ENCODE results near the gene CHAD. TPM values are rescaled to one million over a fixed set of nuclear protein-coding genes. Genes with fewer than 3 reads are reported as not detected.

The CHAD gene
- total RNA-seq, 2 experiments from 2014 or later = not detected

GRCh38 chr17:50458701-50459676 is 9.7 kb downstream of the CHAD start:
- TF ChIP-seq CTCF (IDR thresholded peaks at IDR 0.05) = no peak
- Mint-ChIP-seq H3K27ac (no peak overlapping the region), H3K27me3 (no peaks in the 10 kb centered on the region), H3K4me3 (no peak overlapping the region), H3K36me3 (ENCODE audit: low read depth) (no peaks in the 10 kb centered on the region), H3K9me3 (no peaks in the 10 kb centered on the region), H3K4me1 (ENCODE audit: low read depth) (no peaks in the 10 kb centered on the region)
- no peak overlapping the region for H3K4me3 ChIP-seq (ENCODE audit: low read length)
- ATAC-seq (ENCODE audit: poor library complexity) (no peak), DNase-seq (no peak)
- H3K27ac ChIP-seq (ENCODE audit: low read depth in 1 of 2, low read length in 2 of 2) = no peak overlapping the region
- no peaks in the 10 kb centered on the region for H3K36me3 ChIP-seq (ENCODE audit: insufficient read depth, low read length)
- H3K9me3 ChIP-seq (ENCODE audit: control insufficient read depth in 1 of 2, insufficient read depth in 1 of 2, low read length in 2 of 2) = no peaks in the 10 kb centered on the region
- H3K27me3 ChIP-seq (ENCODE audit: control insufficient read depth in 1 of 2, insufficient read depth in 2 of 2, low read length in 2 of 2) = no peaks in the 10 kb centered on the region
- intact Hi-C loops (cut with DNase I, micrococcal nuclease) = no loop called here
- CTCF ChIA-PET = interaction anchor here (1.1 kb wide), 1 partner anchor 20 kb away, joined by 3 read pairs; no protein-coding TSS in a partner anchor
- POLR2A ChIA-PET = no interaction called here
- H3K4me1 ChIP-seq (ENCODE audit: insufficient read depth, low read length) = no peaks in the 10 kb centered on the region

GRCh38 chr17:50458270-50458669 is 10.4 kb downstream of the CHAD start:
- intact Hi-C loops (cut with DNase I, micrococcal nuclease) = no loop called here
- ATAC-seq (ENCODE audit: poor library complexity) (no peak), DNase-seq (no peak)
- no peaks in the 10 kb centered on the region for H3K9me3 ChIP-seq (ENCODE audit: control insufficient read depth in 1 of 2, insufficient read depth in 1 of 2, low read length in 2 of 2)
- Mint-ChIP-seq H3K36me3 (ENCODE audit: low read depth) (no peaks in the 10 kb centered on the region), H3K4me3 (no peak overlapping the region), H3K27ac (no peak overlapping the region), H3K4me1 (ENCODE audit: low read depth) (no peaks in the 10 kb centered on the region), H3K27me3 (no peaks in the 10 kb centered on the region), H3K9me3 (no peaks in the 10 kb centered on the region)
- no peak overlapping the region for H3K4me3 ChIP-seq (ENCODE audit: low read length)
- TF ChIP-seq CTCF (IDR thresholded peaks at IDR 0.05) = no peak
- no peaks in the 10 kb centered on the region for H3K4me1 ChIP-seq (ENCODE audit: insufficient read depth, low read length)
- H3K27ac ChIP-seq (ENCODE audit: low read depth in 1 of 2, low read length in 2 of 2) = no peak overlapping the region
- CTCF ChIA-PET = interaction anchor here (1.1 kb wide), 1 partner anchor 21 kb away, joined by 3 read pairs; no protein-coding TSS in a partner anchor
- no peaks in the 10 kb centered on the region for H3K36me3 ChIP-seq (ENCODE audit: insufficient read depth, low read length)
- POLR2A ChIA-PET = no interaction called here
- no peaks in the 10 kb centered on the region for H3K27me3 ChIP-seq (ENCODE audit: control insufficient read depth in 1 of 2, insufficient read depth in 2 of 2, low read length in 2 of 2)

GRCh38 chr17:50457621-50458020 is 11.1 kb downstream of the CHAD start:
- CTCF ChIA-PET = no interaction called here
- Histone ChIP-seq H3K9me3 (ENCODE audit: control insufficient read depth in 1 of 2, insufficient read depth in 1 of 2, low read length in 2 of 2) (no peaks in the 10 kb centered on the region), H3K4me1 (ENCODE audit: insufficient read depth, low read length) (no peaks in the 10 kb centered on the region), H3K36me3 (ENCODE audit: insufficient read depth, low read length) (no peaks in the 10 kb centered on the region), H3K27ac (ENCODE audit: low read depth in 1 of 2, low read length in 2 of 2) (no peak overlapping the region), H3K27me3 (ENCODE audit: control insufficient read depth in 1 of 2, insufficient read depth in 2 of 2, low read length in 2 of 2) (no peaks in the 10 kb centered on the region), H3K4me3 (ENCODE audit: low read length) (no peak overlapping the region)
- DNase-seq (no peak), ATAC-seq (ENCODE audit: poor library complexity) (no peak)
- Mint-ChIP-seq H3K9me3 (no peaks in the 10 kb centered on the region), H3K36me3 (ENCODE audit: low read depth) (no peaks in the 10 kb centered on the region), H3K4me3 (no peak overlapping the region), H3K27ac (no peak overlapping the region), H3K4me1 (ENCODE audit: low read depth) (no peaks in the 10 kb centered on the region), H3K27me3 (no peaks in the 10 kb centered on the region)
- POLR2A ChIA-PET = no interaction called here
- intact Hi-C loops (cut with DNase I, micrococcal nuclease) = no loop called here
- TF ChIP-seq CTCF (IDR thresholded peaks at IDR 0.05) = no peak

Measured in CD4-positive, alpha-beta T cell (primary cell).